GM11168 (cell line): ENCODE data around the gene TNK1.
"Not testable (repeated sequence)": the region's sequence is repeated elsewhere in the genome, so short reads cannot be mapped to it uniquely, and the experiment has no call there.

Source experiments
- in situ Hi-C: fragments of 300-500 bp; cut with MboI; formaldehyde crosslinking; loops from one replicate; pipeline ENCODE4 v1.12.0; 2022; ENCODE audit warnings: low sequenced_read_pairs; ENCODE audit not compliant: unreplicated experiment

Gene TNK1

GRCh38 chr17:7380855-7381683 is at the start of gene TNK1:
Gene TNK1, plus strand, starts transcription at chr17:7381089. Its CDS starts 1,838 bp downstream, at chr17:7382927.
- in situ Hi-C loops, result no loop called here

DNA sequence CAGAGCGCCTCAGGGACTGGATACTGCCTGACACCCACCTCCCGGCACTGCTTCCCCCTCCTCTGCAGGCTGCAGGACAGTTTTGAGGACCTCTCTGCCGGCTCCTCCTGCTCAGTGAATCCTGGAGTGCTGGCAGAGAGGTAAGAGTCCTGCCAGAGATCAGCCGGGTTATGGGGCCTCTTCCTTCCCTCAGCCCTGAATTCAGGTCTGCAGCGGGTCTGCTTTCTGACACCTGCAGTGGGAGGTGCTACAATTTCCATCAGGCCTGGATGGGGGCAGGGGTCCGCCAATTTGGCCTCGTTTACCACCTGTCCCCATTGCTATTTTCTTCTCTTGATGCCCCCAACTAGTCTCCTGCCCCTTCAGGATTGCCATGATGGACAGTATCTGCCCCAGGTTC is 48.8 kb upstream of the TNK1 start:
- in situ Hi-C loops, result no loop called here

GRCh38 chr17:7332600-7333069 is 48.3 kb upstream of the TNK1 start:
- in situ Hi-C loops, result not testable (repeated sequence)

DNA sequence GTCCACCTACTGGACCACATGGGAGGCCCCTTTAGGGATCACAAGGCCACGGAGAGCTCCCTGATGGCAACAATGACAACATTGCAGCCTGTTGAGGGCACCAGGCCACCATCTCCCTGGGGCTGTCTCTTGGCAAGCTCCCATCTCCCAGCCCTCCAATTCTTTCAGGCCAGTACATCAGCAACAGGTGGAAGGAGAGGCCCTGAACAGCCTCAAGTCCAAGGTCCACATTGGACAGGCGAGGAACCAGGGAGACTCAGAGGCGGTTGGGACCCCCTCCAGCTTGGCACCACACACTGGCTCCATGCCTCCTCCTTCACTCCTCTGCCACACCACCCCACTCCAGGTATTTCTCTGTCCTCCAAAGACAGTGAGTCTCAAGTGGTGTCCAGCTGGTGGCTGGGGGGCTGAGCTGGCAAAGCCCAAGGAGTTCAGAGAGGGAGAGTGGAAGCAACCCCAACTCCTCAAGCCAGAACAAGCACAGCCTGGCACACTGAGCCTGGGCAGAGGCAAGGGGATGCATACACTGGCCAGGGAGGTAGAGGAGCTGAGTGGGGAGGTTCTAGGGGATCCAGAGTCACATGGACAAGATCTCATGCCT is 45.9 kb upstream of the TNK1 start:
- in situ Hi-C loops, result no loop called here

DNA sequence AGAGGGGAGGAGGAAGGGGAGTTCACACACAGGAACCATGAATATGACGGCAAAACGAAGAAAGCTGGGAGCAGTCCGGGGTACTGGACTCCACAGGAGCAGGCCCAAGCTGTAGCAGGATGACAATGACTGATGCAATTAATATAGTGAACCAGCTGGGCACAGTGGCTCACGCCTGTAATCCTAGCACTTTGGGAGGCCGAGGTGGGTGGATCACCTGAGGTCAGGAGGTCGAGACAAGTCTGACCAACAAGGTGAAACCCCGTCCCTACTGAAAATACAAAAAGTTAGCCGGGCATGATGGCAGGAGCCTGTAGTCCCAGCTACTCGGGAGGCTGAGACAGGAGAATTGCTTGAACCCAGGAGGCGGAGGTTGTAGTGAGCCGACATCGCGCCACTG is 45.1 kb upstream of the TNK1 start:
- in situ Hi-C loops, result not testable (repeated sequence)

- in situ Hi-C loops, result no loop called here
These were observed 44.4 kb upstream of the TNK1 start, which contains the start of gene ACAP1 for GRCh38 chr17:7336240-7337175. Gene ACAP1, plus strand, starts transcription at chr17:7336529. Its CDS starts 206 bp downstream, at chr17:7336735.

- in situ Hi-C loops, result not testable (repeated sequence)
These were observed 43.3 kb upstream of the TNK1 start for GRCh38 chr17:7337600-7337999.

DNA sequence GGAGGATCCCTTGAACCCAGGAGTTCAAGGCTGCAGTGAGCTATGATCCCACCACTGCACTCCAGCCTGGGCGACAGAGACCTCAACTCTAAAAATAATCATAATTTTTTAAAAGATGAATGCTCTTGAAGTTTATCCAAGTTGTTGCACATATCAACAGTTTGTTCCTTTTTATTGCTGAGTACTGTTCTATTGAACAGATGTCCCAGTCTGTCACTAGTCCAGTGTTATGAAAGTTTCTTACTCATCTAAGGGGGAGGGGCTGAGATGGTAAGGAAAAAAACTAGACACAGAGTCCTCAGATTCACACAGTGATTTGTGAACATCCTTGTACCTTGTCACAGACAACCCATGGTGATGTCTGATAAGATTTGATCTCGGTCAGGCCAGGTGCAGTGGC is 40.7 kb upstream of the TNK1 start:
- in situ Hi-C loops, result no loop called here

GRCh38 chr17:7341842-7342241 is 39.0 kb upstream of the TNK1 start:
- in situ Hi-C loops, result no loop called here

- in situ Hi-C loops, result no loop called here
These were observed 37.6 kb upstream of the TNK1 start for GRCh38 chr17:7343250-7343649.

DNA sequence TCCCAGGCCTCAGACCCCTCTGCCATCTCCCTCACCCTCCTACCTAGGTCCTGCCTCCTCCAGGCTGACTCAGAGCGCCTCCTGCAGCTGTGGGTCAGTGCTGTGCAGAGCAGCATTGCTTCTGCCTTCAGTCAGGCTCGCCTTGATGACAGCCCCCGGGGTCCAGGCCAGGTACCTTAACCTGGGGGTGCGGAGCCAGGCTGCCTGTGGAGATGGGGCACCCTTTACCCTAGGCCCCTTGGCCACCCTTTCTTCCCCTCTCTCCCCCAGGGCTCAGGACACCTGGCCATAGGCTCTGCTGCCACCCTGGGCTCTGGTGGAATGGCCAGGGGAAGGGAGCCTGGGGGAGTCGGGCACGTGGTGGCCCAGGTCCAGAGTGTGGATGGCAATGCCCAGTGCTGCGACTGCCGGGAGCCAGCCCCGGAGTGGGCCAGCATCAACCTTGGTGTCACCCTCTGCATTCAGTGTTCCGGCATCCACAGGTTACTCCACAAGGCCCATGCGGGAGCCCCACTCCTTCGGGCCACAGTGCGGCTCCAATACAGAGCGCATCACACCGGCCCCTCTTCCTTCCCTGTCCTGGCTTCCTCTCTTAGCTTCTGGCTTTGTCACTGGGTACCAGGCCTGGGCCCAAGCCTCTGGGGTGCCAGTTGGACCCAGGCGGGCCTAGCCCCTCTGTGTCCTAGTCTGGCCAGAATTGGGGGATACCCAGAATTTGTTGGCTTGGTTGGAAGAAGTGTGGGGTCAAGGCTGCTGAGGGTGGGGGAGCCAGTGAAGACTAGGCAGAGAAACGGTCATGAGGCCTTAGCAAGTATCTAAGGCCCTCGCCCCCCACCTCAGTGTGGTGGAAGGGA is 33.9 kb upstream of the TNK1 start:
- in situ Hi-C loops, result no loop called here

DNA sequence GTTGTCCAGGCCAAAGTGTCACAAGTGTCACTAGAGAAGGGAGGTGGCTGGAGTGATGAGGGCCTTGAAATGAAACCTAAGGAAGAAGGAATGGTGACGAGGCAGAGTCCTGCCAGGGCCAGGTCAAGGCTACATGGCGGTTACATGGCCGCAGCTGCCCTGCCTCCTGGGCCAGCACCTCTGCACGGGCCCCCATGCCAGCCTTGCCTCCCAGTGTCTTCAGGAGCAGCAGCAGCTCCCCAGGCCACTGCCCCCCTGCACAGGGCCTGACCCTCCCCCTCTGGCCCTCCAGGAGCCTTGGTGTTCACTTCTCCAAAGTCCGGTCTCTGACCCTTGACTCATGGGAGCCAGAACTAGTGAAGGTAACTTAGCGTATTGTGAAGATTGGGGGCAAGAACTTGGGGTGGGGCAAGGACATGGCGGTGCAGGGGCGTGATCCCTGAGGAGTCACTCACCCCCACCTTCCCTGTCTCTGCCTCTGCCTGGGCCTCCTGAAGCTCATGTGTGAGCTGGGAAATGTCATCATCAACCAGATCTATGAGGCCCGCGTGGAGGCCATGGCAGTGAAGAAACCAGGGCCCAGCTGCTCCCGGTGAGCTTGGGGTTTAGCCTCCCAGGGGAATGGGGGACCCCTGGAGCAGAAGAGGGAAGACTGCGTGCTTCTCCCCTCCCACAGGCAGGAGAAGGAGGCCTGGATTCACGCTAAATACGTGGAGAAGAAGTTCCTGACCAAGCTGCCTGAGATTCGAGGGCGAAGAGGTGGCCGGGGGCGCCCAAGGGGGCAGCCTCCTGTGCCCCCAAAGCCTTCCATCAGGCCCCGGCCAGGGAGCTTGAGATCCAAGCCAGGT is 33.0 kb upstream of the TNK1 start:
- in situ Hi-C loops, result no loop called here

DNA sequence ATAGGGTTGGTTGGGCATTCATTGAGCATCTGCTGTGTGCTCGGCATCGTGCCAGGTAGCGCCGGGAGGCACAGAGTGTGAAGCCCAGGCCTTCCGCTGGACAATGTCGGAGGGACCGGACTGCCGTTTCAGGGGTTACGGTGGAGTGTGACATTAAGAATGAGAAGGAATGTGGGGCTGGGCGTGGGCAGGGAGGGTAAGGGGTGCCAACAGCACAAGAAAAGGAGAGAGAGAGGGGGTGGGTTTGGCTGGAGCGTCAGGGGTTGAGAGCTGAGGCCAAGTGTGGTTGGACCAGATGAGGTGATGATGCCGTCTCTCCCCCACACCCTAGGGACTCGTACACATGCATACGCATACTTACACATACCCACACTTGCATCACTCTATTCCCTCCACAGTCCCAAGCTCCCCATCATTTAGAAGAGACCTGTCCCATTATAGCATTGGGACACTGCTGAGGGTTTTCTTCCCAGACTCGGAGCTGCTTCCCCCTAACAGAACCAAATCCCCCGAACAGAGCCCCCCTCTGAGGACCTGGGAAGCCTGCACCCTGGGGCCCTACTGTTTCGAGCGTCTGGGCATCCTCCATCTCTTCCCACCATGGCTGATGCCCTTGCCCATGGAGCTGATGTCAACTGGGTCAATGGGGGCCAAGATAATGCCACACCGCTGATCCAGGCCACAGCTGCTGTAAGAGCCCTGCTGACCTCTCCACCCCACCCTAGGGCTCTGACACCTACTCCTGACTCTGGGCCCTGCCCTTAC is 32.2 kb upstream of the TNK1 start:
- in situ Hi-C loops, result no loop called here

DNA sequence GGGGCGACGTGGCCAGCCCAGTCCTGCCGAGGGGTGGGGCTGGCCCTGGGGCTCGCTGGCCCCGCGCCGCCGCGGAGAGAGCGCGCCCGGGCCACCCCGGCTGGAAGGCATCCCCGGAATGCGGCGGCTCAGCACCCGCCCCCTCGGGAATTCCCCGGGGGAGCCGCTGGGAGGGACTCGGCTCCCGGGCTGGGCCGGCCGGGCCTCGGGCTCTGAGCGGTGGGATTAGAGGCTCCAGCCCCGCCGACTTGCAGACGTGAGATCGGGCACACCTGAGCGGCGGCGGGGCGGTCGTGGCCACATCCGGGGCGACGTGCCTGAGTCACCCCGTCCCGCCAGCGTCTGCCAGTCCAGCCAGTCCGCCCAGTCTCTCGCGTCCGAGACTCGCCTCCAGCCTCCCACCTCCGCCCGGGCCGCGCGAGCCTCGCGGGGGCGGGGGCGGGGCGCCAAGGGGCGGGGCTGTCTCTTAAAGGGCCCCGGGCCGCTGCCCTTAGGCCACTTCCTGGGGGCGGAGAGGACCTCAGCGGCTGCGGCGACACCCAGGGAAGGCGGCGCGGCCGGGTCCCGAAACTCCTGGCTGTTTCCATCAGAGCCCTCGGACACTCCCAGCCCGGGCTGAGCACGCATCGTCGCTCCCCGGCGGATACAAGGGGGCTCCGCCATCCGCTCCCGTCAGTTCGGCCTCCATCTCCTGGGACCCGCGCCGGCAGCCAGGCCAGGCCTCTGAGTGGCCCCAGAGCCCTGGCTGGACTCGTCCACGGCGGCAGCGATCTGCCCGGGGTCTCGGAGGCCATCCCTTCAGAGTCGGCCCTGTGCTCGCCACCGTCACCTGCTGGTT is 29.0 kb upstream of the TNK1 start, which contains the start of gene KCTD11:
Gene KCTD11 (plus strand): TSS at position 498 of the 838 bp plus-strand sequence.
- in situ Hi-C loops, result no loop called here

GRCh38 chr17:7352503-7352889 is 28.4 kb upstream of the TNK1 start:
- in situ Hi-C loops, result no loop called here

GRCh38 chr17:7352910-7353635 is 27.8 kb upstream of the TNK1 start:
- in situ Hi-C loops, result no loop called here
